ENCODE results near the gene ANKHD1.
"Not testable (repeated sequence)": the region's sequence is repeated elsewhere in the genome, so short reads cannot be mapped to it uniquely, and the experiment has no call there.

Gene ANKHD1

DNA sequence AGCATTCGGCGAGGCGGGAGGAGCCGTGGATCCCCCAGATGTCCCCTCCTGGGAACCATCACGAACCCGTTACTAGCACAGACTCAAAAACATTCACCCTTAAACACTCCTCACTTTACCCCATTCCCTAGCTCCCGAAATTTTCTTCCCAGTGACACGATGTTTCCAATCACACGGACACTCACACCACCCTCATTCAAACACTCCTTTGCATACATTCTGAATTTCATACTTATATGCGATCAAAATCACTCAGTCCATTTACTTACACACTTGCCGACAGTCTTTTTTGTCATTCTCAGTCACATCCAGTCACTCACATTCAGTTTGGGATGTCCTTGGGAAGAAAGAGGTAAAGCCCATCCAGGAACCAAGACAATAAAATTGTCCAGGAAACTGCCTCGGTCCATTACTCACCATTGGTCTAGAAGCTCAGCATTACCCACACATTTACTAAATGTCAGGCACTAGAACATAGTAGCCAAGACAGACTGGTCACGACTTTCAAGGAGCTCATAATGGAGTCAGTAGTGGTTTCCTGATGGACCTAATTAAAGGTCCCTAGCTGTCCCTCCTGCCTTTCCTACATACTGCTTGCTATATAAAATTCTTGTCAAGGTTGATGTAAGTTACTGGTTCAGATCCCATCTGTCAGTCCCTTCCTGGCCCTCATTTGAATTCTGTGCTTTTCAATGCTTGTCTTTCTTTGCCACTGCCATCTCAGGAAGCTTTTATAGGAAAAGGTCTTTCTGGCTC lies 163.6 kb downstream of the ANKHD1 start:
- no peak for DNase-seq (ENCODE audit: low read depth)

DNA sequence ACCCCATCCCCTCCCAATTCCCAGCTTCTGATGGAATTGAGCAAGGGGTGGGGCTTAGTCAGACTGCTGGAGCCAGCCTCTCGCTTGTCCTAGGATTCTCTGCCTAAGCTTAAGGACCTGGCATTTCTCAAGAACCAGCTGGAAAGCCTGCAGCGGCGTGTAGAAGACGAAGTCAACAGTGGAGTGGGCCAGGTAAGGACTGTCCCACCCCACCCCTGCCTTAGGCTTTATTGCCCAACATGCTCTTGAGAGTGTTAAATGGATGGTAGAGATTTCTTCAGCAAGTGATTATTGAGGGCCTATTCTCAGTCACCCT lies 164.1 kb downstream of the ANKHD1 start:
- no peak for DNase-seq (ENCODE audit: low read depth)

GRCh38 chr5:140566665-140567064 lies 165.0 kb downstream of the ANKHD1 start:
- no peak for DNase-seq (ENCODE audit: low read depth)

DNA sequence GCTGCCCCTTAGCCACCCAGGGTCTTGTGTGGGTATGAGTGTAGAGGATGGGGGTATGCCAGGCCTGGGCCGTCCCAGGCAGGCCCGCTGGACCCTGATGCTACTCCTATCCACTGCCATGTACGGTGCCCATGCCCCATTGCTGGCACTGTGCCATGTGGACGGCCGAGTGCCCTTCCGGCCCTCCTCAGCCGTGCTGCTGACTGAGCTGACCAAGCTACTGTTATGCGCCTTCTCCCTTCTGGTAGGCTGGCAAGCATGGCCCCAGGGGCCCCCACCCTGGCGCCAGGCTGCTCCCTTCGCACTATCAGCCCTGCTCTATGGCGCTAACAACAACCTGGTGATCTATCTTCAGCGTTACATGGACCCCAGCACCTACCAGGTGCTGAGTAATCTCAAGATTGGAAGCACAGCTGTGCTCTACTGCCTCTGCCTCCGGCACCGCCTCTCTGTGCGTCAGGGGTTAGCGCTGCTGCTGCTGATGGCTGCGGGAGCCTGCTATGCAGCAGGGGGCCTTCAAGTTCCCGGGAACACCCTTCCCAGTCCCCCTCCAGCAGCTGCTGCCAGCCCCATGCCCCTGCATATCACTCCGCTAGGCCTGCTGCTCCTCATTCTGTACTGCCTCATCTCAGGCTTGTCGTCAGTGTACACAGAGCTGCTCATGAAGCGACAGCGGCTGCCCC lies 165.6 kb downstream of the ANKHD1 start:
- DNase-seq (ENCODE audit: low read depth), result no peak

DNA sequence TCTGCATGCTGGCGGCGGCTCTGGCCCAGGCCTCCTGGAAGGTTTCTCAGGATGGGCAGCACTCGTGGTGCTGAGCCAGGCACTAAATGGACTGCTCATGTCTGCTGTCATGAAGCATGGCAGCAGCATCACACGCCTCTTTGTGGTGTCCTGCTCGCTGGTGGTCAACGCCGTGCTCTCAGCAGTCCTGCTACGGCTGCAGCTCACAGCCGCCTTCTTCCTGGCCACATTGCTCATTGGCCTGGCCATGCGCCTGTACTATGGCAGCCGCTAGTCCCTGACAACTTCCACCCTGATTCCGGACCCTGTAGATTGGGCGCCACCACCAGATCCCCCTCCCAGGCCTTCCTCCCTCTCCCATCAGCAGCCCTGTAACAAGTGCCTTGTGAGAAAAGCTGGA lies 166.2 kb downstream of the ANKHD1 start:
- no peak for DNase-seq (ENCODE audit: low read depth)

DNA sequence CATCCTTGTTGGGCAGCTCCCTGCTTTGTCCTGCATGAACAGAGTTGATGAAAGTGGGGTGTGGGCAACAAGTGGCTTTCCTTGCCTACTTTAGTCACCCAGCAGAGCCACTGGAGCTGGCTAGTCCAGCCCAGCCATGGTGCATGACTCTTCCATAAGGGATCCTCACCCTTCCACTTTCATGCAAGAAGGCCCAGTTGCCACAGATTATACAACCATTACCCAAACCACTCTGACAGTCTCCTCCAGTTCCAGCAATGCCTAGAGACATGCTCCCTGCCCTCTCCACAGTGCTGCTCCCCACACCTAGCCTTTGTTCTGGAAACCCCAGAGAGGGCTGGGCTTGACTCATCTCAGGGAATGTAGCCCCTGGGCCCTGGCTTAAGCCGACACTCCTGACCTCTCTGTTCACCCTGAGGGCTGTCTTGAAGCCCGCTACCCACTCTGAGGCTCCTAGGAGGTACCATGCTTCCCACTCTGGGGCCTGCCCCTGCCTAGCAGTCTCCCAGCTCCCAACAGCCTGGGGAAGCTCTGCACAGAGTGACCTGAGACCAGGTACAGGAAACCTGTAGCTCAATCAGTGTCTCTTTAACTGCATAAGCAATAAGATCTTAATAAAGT lies 166.9 kb downstream of the ANKHD1 start:
- no peak for DNase-seq (ENCODE audit: low read depth)

DNA sequence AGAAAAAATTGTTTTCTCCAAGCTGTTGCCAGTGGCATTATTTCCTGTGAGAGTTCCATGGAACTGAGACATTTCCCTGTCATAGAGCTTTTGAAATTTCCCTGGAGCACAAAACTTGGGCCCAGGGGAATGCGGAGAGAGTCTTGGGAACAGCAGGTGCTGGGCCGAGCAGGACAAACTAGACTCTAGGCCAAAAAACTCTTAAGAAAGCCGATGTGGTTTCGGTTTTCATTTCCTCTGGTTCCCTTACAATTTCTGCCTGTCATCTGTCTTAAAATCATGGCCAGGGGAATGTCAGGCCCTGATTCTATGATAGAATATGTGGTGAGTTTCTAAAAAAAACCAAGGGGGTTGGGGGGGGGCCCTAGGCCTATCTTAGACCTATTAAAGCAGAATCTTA lies 167.6 kb downstream of the ANKHD1 start:
- no peak for DNase-seq (ENCODE audit: low read depth)

DNA sequence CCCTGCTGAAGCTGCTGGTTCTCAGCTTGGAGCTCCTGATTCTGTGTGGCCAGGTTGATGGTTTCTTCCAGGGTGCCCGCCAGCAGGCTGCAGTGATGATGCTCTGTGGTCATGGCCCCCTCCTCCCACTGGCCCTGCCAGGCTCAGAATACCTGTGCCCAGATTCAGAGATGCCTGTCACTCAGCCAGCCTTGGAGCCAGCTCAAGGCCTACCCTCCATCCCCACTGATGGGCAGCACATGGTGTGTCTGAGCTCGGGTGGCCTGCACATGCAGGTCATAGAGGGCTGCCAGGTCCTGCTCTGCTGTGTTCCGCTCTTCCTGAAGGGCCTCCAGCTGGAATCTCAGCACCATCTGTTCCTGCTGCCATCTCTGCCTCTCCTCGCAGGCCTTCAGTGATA lies 168.4 kb downstream of the ANKHD1 start:
- DNase-seq (ENCODE audit: low read depth), result no peak

- DNase-seq (ENCODE audit: low read depth), result no peak
Observed at GRCh38 chr5:140570488-140570887, 168.9 kb downstream of the ANKHD1 start.

- no peak for DNase-seq (ENCODE audit: low read depth)
Observed at GRCh38 chr5:140571105-140571504, 169.5 kb downstream of the ANKHD1 start.

DNA sequence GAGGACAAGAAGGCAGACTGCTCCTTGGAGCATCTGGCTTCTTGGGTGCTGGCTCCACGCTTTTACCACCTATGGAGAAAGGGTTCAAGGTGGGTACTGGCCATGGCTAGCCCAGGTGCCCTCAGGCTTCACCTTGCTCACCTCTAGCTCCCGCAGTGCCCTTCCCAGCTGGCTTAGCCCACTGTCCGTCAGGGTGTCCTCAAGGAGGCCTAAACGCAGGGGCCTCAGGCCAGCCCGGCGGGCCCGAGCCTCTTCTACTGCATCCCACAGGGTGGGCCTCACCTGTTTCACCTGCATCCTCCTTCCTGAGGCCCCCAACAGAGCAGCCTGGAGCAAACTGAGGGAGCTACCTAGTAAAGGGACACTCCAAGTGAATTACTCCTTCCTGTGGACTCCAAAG lies 172.1 kb downstream of the ANKHD1 start:
- no peak for DNase-seq (ENCODE audit: low read depth)

DNA sequence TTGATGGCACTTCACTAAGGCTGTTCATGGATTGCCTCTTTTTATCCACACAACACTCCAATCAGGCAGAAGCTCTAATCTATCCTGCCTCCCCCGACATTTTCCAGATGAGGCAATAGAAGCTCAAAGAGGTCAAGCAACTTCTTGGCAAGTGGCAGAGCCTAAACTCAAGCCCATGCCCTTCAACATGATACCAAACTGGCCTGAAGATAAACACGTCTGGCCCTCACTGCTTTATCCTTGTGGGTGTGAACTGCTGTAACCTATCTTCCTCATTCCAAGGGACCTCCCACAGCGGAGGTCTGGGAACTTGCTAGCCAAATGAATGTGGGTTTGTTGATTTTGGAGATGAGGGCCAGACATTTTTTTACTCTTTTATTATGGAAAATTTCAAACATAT lies 172.5 kb downstream of the ANKHD1 start:
- no peak for DNase-seq (ENCODE audit: low read depth)

GRCh38 chr5:140575309-140575708 lies 173.7 kb downstream of the ANKHD1 start:
- DNase-seq (ENCODE audit: low read depth), result no peak

GRCh38 chr5:140576776-140577201 lies 175.2 kb downstream of the ANKHD1 start:
- no peak for DNase-seq (ENCODE audit: low read depth)

DNA sequence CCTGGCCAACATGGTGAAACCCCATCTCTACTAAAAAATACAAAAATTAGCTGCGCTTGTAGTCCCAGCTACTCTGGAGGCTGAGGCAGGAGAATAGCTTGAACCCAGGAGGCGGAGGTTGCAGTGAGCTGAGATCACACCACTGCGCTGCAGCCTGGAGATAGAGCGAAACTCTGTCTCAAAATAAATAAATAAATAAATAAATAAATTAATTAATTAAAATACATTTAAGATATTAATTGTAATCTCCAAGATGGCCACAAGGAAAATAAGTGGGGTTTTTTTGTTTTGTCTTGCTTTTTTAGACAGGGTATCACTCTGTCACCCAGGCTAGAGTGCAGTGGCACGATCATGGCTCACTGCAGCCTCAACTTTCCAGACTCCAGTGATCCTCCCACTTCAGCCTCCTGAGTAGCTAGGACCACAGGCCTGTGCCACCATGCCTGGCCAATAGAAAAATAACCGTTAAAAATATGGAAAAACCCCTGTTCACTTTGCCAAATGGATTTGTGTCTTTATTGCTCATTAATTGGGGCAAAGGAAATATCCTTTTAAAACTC lies 177.6 kb downstream of the ANKHD1 start:
- not testable (repeated sequence) for DNase-seq (ENCODE audit: low read depth)

- no peak for DNase-seq (ENCODE audit: low read depth)
Observed at GRCh38 chr5:140587495-140587894, 185.9 kb downstream of the ANKHD1 start.

GRCh38 chr5:140588311-140589070 lies 186.9 kb downstream of the ANKHD1 start:
- DNase-seq (ENCODE audit: low read depth), result no peak

All from GM04503 (cell line).